ENCODE results near the gene KMT2B.

- no peak for TF ChIP-seq POLR2AphosphoS5 (IDR thresholded peaks at IDR 0.05; ENCODE audit: borderline replicate concordance, low read depth, low read length)
- TF ChIP-seq EZH2 (IDR thresholded peaks at IDR 0.05) = no peak
- no peak for TF ChIP-seq FOXP2 (optimal IDR thresholded peaks at IDR 0.05; ENCODE audit: control extremely low read depth, extremely low read length, insufficient read depth)
These were observed 9.5 kb downstream of the KMT2B start for GRCh38 chr19:35727053-35727955.

Data from SK-N-MC (cell line).